Keratinocyte (primary cell): Measurements from ENCODE around the gene NEGR1. TPM values are rescaled to one million over a fixed set of nuclear protein-coding genes. Genes with fewer than 3 reads are reported as not detected.

ENCODE experiments used
- DNase-seq: peaks from one replicate; pipeline ENCODE4 v3.0.0-alpha.2; 2011; ENCODE audit warnings: low read depth, missing footprints, low spot score
- FAIRE-seq: peaks from 2 replicates; lab custom pipeline; 2011; peaks lifted over from hg19 to GRCh38; lab: Jason Lieb, UNC
- H2AFZ ChIP-seq: 2 replicates; pipeline ENCODE4 v1.6.0; 2012; ENCODE audit warnings: low read length, control low read depth, inconsistent platforms; ENCODE audit not compliant: control insufficient read depth
- H3K27ac ChIP-seq: 2 replicates; pipeline ENCODE4 v1.5.1; 2011; ENCODE audit warnings: low read length; ENCODE audit not compliant: control insufficient read depth, insufficient read depth
- H3K27me3 ChIP-seq: 3 replicates; pipeline ENCODE4 v1.6.0; 2011; ENCODE audit warnings: low read length; ENCODE audit not compliant: control insufficient read depth, insufficient read depth; ENCODE audit errors: extremely low read depth
- H3K36me3 ChIP-seq, 2 experiments: 2 replicates in 1 of 2; 3 replicates in 1 of 2; pipeline ENCODE4 v1.5.1; 2011; ENCODE audit warnings: low read length in 2 of 2, mild to moderate bottlenecking in 1 of 2; ENCODE audit not compliant: control insufficient read depth in 2 of 2, insufficient read depth in 2 of 2; ENCODE audit errors: extremely low read depth in 1 of 2
- H3K4me1 ChIP-seq: 3 replicates; pipeline ENCODE4 v1.5.1; 2011; ENCODE audit warnings: low read length; ENCODE audit not compliant: control insufficient read depth, insufficient read depth; ENCODE audit errors: extremely low read depth
- H3K4me2 ChIP-seq: 3 replicates; pipeline ENCODE4 v1.6.0; 2011; ENCODE audit warnings: low read depth, low read length; ENCODE audit not compliant: control insufficient read depth, insufficient read depth; ENCODE audit errors: extremely low read depth
- H3K4me3 ChIP-seq, 3 experiments: fragments of 200-600 bp in 1 of 3; sonication (generic) in 1 of 3; 2 replicates in 2 of 3; 3 replicates in 1 of 3; pipeline ENCODE4 v1.5.1; 2011 to 2016; ENCODE audit warnings: low read length in 3 of 3, mild to moderate bottlenecking in 3 of 3, control low read depth in 2 of 3, inconsistent platforms in 1 of 3, low read depth in 1 of 3, mixed read lengths in 1 of 3, mixed run types in 1 of 3, moderate library complexity in 1 of 3; ENCODE audit not compliant: control insufficient read depth in 2 of 3, insufficient read depth in 2 of 3; ENCODE audit errors: extremely low read depth in 1 of 3
- H3K79me2 ChIP-seq: 2 replicates; pipeline ENCODE4 v1.6.0; 2012; ENCODE audit warnings: low read length; ENCODE audit not compliant: control insufficient read depth, insufficient read depth
- H3K9ac ChIP-seq: 3 replicates; pipeline ENCODE4 v1.6.0; 2011; ENCODE audit warnings: low read length; ENCODE audit not compliant: control insufficient read depth, insufficient read depth; ENCODE audit errors: extremely low read depth
- H3K9me1 ChIP-seq: 3 replicates; pipeline ENCODE4 v1.6.0; 2011; ENCODE audit warnings: low read length; ENCODE audit not compliant: control insufficient read depth, insufficient read depth; ENCODE audit errors: extremely low read depth
- H3K9me3 ChIP-seq: 2 replicates; pipeline ENCODE4 v1.5.1; 2012; ENCODE audit warnings: low read depth, low read length; ENCODE audit not compliant: control insufficient read depth
- H4K20me1 ChIP-seq: 3 replicates; pipeline ENCODE4 v1.6.0; 2011; ENCODE audit warnings: low read length; ENCODE audit not compliant: control insufficient read depth, insufficient read depth; ENCODE audit errors: extremely low read depth
- CTCF ChIP-seq, 3 experiments: IDR thresholded peaks in 1 of 3; conservative IDR thresholded peaks in 1 of 3; optimal IDR thresholded peaks in 1 of 3; 2 replicates in 2 of 3; 3 replicates in 1 of 3; pipeline versions ENCODE3 to v1.5.1; 2011; ENCODE audit warnings: low read length in 3 of 3, mild to moderate bottlenecking in 3 of 3, moderate library complexity in 2 of 3, control low read depth in 1 of 3, inconsistent platforms in 1 of 3; ENCODE audit not compliant: insufficient read depth in 2 of 3; ENCODE audit errors: extremely low read depth in 1 of 3
- EZH2 ChIP-seq: IDR thresholded peaks from one replicate; pipeline ENCODE4 v1.6.1; 2012; ENCODE audit warnings: inconsistent platforms, mild to moderate bottlenecking, low read length, moderate library complexity
- dilution Hi-C: fragments of 300-500 bp; cut with MboI; formaldehyde crosslinking; loops from one replicate; pipeline ENCODE4 v1.7.0; 2020; ENCODE audit warnings: low sequenced_read_pairs; ENCODE audit not compliant: extremely low pct_ligation_motif_present
- polyA plus RNA-seq, 5 experiments: library from polyadenylated mRNA; depleted of rRNA in 3 of 5; stranded (reverse) in 3 of 5; stranded (forward) in 1 of 5; unstranded in 1 of 5; fragments of >200 nt; gene quantifications; 1 replicate in 1 of 5; 2 replicates in 3 of 5; 3 replicates in 1 of 5; pipeline versions ENCODE4 v1.2.1 to v1.2.3, GENCODE V29; 2011 to 2012; ENCODE audit warnings: missing spikeins in 2 of 5, low read depth in 1 of 5, low replicate concordance in 1 of 5

NEGR1 gene
- polyA plus RNA-seq, 1 donor (not counting 4 experiments of a cell fraction or from before 2014, with no cell fraction given) = 1.6 TPM

DNA sequence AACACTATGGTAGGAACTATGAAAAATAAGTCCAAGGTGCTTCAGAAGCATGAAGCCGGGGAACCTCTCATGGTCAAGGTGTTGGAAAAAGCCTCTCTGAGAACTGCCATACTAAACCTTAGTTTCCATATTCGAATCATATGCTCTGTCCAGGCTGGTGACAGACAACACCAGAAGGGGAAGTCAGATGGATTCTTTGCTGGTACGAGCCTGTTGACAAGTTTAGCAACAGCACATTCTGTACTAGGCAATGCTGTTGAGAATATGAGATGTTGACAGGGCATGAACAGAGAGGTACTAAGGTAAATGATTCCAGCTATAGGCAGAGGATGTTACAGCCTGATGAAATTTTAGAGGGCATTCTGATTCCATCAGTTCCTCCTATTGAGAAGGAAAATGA lies 740.2 kb downstream of the NEGR1 start:
- no peak overlapping the region for H3K4me3 ChIP-seq
- no peaks in the 10 kb centered on the region for H3K9me3 ChIP-seq
- no peaks in the 10 kb centered on the region for H3K4me1 ChIP-seq
- dilution Hi-C loops = no loop called here
- H3K9me1 ChIP-seq = no peaks in the 10 kb centered on the region
- no peak for FAIRE-seq
- no peaks in the 10 kb centered on the region for H3K79me2 ChIP-seq
- H3K9ac ChIP-seq = no peak overlapping the region
- H3K27ac ChIP-seq = no peak overlapping the region
- DNase-seq = no peak
- no peaks in the 10 kb centered on the region for H4K20me1 ChIP-seq
- no peaks in the 10 kb centered on the region for H3K27me3 ChIP-seq
- no peak overlapping the region for H3K4me2 ChIP-seq
- H2AFZ ChIP-seq = no peak overlapping the region
- no peak for TF ChIP-seq EZH2
- no peak for TF ChIP-seq CTCF (optimal IDR thresholded peaks at IDR 0.05 in 1 of 3, IDR thresholded peaks at IDR 0.05 in 1 of 3, conservative IDR thresholded peaks at IDR 0.05 in 1 of 3; ENCODE audit: extremely low read depth in 1 of 3, insufficient read depth in 2 of 3, low read length in 3 of 3)
- H3K36me3 ChIP-seq = no peaks in the 10 kb centered on the region

DNA sequence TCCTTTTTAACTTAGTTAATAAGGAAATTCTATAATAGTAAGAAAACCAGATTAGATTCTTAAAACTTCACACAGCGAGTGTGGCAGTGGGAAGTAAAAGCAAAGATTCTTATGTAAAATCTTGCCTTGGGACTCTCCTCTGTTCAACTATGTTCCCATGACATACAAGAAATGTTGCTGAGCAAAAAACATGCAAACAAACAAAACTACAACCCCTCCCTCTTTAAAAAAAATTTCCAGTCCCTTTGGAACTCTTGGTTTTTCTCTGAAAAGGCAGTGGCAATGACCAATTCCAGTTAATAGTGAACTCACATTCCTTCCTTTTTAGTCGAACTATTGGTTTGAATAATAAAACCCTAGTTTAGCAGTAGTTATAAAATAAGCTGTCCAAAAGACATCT lies 748.4 kb downstream of the NEGR1 start:
- Histone ChIP-seq H3K9me1 (no peaks in the 10 kb centered on the region), H4K20me1 (no peaks in the 10 kb centered on the region), H3K4me2 (no peak overlapping the region), H3K9ac (no peak overlapping the region), H3K79me2 (no peaks in the 10 kb centered on the region), H3K4me1 (no peaks in the 10 kb centered on the region), H2AFZ (no peak overlapping the region), H3K36me3 (no peaks in the 10 kb centered on the region), H3K27ac (no peak overlapping the region), H3K4me3 (no peak overlapping the region), H3K27me3 (no peaks in the 10 kb centered on the region), H3K9me3 (no peaks in the 10 kb centered on the region)
- FAIRE-seq (no peak), DNase-seq (no peak)
- TF ChIP-seq EZH2 (no peak), CTCF (optimal IDR thresholded peaks at IDR 0.05 in 1 of 3, IDR thresholded peaks at IDR 0.05 in 1 of 3, conservative IDR thresholded peaks at IDR 0.05 in 1 of 3; ENCODE audit: extremely low read depth in 1 of 3, insufficient read depth in 2 of 3, low read length in 3 of 3) (no peak)
- dilution Hi-C loops = no loop called here
